HG02884 (cell line): ENCODE results near the gene CIAO2B.

Experiments used
- ATAC-seq: cut with Tn5 transposase; IDR thresholded peaks from one replicate; pipeline ENCODE4 v1.9.1; 2021; ENCODE audit warnings: mild to moderate bottlenecking, moderate library complexity; ENCODE audit not compliant: unreplicated experiment

The CIAO2B gene

GRCh38 chr16:66890799-66891198 lies 43.4 kb downstream of the CIAO2B start:
- ATAC-seq: no peak

- no peak for ATAC-seq
Observed at GRCh38 chr16:66889622-66890021, 44.6 kb downstream of the CIAO2B start.

GRCh38 chr16:66888647-66889615 lies 45.3 kb downstream of the CIAO2B start:
- no peak for ATAC-seq

- ATAC-seq: no peak
Observed at GRCh38 chr16:66886914-66887313, 47.3 kb downstream of the CIAO2B start.

- no peak for ATAC-seq
Observed at GRCh38 chr16:66886321-66886720, 47.9 kb downstream of the CIAO2B start.

- no peak for ATAC-seq
Observed at GRCh38 chr16:66885491-66885890, 48.7 kb downstream of the CIAO2B start.

- no peak for ATAC-seq
Observed at GRCh38 chr16:66882702-66883101, 51.5 kb downstream of the CIAO2B start.
